ENCODE data around the gene GFOD1. TPM values are rescaled to one million over a fixed set of nuclear protein-coding genes. Genes with fewer than 3 reads are reported as not detected.

Gene GFOD1
- total RNA-seq, 1 donor from 2014 or later = 10.2 TPM

DNA sequence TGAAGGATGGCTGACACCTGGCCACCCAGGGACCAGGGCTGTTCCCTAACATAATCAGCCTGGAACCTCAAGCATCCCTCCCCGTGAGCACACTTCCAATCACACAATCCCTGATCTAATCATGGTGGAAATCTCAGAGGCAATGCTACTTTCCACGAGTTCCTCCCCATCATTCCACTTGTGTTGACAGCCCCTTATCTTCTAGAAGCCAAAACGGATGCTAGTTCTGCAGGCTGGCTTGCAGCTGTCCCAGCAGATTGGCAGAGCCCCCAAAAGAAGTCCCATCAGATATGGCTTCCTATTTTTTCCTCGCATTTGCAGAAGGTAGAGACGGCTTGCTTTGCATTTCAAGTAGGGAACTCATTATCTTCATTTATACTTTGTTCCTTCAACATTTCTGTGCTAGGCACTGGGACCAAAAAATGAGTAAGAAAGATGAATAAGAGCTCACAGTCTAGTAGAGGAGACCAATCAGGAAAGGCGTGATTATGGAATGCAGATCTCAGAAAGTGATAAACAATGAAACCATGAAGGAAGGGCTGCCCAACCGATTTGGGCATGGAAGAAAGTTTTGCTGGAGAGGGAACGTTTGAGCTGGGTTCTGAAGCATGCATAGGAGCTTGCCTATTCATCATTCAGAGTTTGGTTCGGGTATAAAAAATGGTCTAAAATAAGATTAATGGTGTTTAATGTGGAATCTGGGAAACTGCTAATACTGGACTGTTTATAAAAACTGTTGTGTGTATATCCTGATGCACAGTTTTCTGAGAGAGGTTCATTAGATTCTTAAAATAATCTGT, 114.5 kb downstream of the GFOD1 start:
- DNase-seq = no peak
- peaks cover 6% of the 10 kb centered on the region for H3K36me3 Mint-ChIP-seq (ENCODE audit: low read depth)
- H3K27ac Mint-ChIP-seq = no peak overlapping the region
- H3K4me3 Mint-ChIP-seq = no peak overlapping the region
- H3K9me3 Mint-ChIP-seq = peaks cover 5% of the 10 kb centered on the region
- H3K27me3 Mint-ChIP-seq = no peaks in the 10 kb centered on the region
- intact Hi-C loops (cut with micrococcal nuclease) = no loop called here
- peaks cover 17% of the 10 kb centered on the region for H3K4me1 Mint-ChIP-seq

DNA sequence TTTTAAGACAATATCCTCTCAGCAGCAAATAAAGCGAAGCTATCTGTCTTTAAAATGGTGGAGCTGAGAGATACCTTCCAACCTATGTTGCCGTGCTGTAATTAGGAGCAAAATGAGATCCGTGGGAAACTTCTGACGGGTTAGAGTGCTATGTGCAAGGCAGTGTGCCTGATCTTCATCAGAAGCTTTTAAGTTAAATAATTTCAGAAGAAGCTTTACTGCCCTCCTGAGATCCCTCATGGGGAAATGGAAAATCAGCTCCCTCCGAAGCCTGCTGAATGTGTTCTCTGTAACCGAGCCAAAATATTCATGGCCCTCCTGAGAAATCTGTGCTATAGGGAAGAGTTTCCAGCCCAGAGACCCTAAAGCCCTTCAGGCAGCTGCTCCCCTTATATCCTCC, 115.3 kb downstream of the GFOD1 start:
- DNase-seq = no peak
- Mint-ChIP-seq H3K9me3 (peaks cover 5% of the 10 kb centered on the region), H3K27me3 (no peaks in the 10 kb centered on the region), H3K4me1 (peaks cover 17% of the 10 kb centered on the region), H3K36me3 (ENCODE audit: low read depth) (peaks cover 1% of the 10 kb centered on the region), H3K27ac (no peak overlapping the region), H3K4me3 (no peak overlapping the region)
- intact Hi-C loops (cut with micrococcal nuclease) = no loop called here

DNA sequence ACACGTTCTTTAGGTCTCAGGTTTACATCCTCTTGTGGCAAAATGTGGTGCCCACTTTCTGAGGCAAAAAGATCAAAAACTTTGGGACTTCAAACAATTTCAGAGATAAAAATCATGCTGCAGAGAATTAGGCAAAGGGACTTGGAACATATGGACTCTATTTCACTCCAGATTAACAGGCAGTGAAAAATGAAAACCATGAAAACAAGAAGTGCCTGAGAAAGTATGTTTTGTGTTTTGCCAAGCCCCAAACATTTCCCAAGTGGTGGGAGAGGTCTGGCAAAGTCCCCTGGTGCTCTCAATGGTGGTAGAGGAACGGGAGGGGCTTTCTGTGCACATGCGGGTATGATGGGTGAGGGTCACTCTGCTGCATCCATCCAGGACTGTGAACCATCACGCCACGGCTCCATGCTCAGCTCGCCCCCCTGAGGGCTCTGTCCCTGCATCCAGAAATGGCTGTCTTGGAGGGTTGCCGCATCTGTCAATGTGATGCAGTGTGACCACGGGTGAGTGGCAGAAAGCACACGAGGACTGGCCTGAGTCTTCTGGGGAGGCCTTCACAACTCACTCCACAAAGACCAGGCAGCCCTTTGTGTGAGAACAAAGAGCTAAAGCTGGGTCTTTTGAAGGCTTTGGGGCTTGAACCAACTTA, 115.9 kb downstream of the GFOD1 start:
- Mint-ChIP-seq H3K27ac (no peak overlapping the region), H3K36me3 (ENCODE audit: low read depth) (peaks cover 1% of the 10 kb centered on the region), H3K4me1 (peaks cover 17% of the 10 kb centered on the region), H3K9me3 (peaks cover 4% of the 10 kb centered on the region), H3K4me3 (no peak overlapping the region), H3K27me3 (no peaks in the 10 kb centered on the region)
- intact Hi-C loops (cut with micrococcal nuclease) = no loop called here
- no peak for DNase-seq

DNA sequence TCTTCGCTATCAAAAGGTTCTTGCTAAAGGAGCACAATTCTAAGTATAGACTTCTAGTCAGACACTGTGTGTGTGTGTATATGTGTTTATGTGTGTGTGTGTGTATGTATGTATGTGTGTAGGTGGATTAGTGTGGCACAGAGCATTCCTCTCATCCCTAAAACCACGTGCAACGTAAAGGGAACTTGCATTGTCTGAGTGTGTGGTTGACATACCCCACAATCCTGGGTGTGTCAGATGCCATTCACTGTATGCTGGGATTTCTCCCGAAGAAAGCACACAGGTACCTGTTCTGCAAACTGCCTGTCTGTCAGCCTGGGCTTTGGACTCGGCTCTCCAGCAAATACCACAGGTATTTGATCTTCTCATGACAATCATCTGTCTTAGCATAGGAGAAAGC, 116.8 kb downstream of the GFOD1 start:
- no peak for DNase-seq
- intact Hi-C loops (cut with micrococcal nuclease) = no loop called here
- Mint-ChIP-seq H3K27ac (no peak overlapping the region), H3K27me3 (no peaks in the 10 kb centered on the region), H3K36me3 (ENCODE audit: low read depth) (no peaks in the 10 kb centered on the region), H3K4me3 (no peak overlapping the region), H3K9me3 (no peaks in the 10 kb centered on the region), H3K4me1 (peaks cover 11% of the 10 kb centered on the region)

DNA sequence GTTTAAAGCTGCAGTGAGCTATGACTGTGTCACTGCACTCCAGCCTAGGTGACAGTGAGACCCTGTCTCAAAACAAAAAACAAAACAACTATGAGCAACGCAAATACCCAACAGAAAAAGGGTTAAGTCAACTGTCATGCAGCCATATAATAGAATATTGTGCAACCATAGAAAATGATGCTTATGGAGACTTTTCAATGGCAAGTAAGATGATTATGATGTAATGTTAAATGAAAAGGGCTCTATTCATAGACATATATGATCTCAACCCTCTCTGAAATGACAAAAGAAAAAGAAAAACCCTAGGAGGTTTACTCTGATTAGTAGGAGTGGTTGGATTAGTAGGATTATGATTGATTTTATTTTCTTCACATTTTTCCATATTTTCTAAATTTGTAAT, 117.8 kb downstream of the GFOD1 start:
- H3K4me1 Mint-ChIP-seq = peaks cover 4% of the 10 kb centered on the region
- no peaks in the 10 kb centered on the region for H3K36me3 Mint-ChIP-seq (ENCODE audit: low read depth)
- no peak for DNase-seq
- no peak overlapping the region for H3K4me3 Mint-ChIP-seq
- intact Hi-C loops (cut with micrococcal nuclease) = no loop called here
- no peaks in the 10 kb centered on the region for H3K27me3 Mint-ChIP-seq
- no peak overlapping the region for H3K27ac Mint-ChIP-seq
- no peaks in the 10 kb centered on the region for H3K9me3 Mint-ChIP-seq

DNA sequence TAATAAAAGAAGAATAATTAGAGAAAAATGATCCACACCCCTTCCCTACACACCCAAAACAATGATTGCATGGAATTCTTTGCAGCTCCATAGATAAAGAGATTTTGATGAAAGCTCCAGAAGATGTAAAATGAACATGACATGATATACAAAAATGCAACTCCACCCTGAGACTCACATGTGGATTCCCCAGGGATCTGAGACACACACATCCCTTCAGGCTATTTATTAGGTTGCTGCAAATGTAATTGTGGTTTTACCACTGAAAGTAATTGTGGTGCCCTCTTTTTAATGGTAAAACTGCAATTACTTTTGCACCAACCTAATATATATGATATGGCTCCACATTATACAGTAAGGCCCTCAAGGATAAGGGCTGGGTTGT, 118.7 kb downstream of the GFOD1 start:
- DNase-seq = no peak
- no peaks in the 10 kb centered on the region for H3K36me3 Mint-ChIP-seq (ENCODE audit: low read depth)
- no peaks in the 10 kb centered on the region for H3K9me3 Mint-ChIP-seq
- H3K27me3 Mint-ChIP-seq = no peaks in the 10 kb centered on the region
- H3K4me3 Mint-ChIP-seq = no peak overlapping the region
- peaks cover 3% of the 10 kb centered on the region for H3K4me1 Mint-ChIP-seq
- H3K27ac Mint-ChIP-seq = no peak overlapping the region
- intact Hi-C loops (cut with micrococcal nuclease) = no loop called here

DNA sequence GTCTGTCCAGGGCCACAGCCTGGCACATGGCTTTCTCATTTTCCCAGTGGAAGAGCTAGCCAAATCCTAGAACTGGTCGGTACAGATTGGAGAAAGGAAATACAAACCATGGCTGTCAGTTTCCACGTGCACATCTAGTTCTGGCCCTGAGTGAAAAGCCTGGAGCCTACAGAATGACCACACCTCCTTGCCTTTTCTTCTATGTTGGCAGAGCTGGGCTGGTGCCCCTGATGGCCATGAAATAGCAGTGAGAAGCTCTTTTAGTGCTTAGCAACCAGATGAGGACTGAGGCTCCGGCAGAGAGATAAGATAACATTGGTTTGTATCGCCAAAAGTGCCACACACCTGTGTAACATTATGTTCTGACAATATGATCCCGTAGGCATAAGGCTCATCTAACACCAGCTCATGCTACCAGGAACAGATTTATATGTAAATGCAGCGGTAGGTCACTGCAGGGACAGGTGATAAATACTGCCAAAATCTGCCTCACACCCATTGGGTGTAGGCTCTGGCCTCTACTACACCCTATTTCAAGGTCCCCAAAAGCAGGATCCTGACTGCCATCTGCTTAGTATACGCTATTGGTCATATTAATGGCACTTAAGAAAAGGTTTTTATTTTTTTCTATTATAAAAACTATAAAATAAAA, 119.2 kb downstream of the GFOD1 start:
- H3K4me3 Mint-ChIP-seq = no peak overlapping the region
- no peaks in the 10 kb centered on the region for H3K36me3 Mint-ChIP-seq (ENCODE audit: low read depth)
- no peak for DNase-seq
- H3K4me1 Mint-ChIP-seq = no peaks in the 10 kb centered on the region
- intact Hi-C loops (cut with micrococcal nuclease) = no loop called here
- no peak overlapping the region for H3K27ac Mint-ChIP-seq
- no peaks in the 10 kb centered on the region for H3K9me3 Mint-ChIP-seq
- H3K27me3 Mint-ChIP-seq = no peaks in the 10 kb centered on the region

DNA sequence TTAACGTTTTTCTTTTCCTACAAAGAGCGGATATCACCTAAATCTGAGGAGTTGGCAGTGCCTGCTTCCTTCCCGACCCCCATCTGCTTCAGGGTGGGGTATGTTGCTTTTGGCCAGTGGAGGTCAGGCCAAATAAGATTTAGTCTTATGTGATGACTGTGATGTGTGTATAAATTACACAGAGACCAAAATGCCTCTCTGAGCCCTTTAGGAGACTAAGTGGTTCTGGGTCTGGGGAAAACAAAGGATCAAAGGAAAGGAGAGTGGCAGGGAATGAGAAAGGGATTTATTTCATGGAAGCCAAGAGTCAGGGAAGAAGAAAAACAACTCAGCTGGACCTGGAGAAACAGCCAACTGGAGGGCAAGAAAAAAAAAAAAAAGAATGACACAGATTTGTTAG, 120.0 kb downstream of the GFOD1 start:
- Mint-ChIP-seq H3K4me3 (no peak overlapping the region), H3K9me3 (no peaks in the 10 kb centered on the region), H3K27ac (no peak overlapping the region), H3K36me3 (ENCODE audit: low read depth) (peaks cover 2% of the 10 kb centered on the region), H3K27me3 (no peaks in the 10 kb centered on the region), H3K4me1 (no peaks in the 10 kb centered on the region)
- intact Hi-C loops (cut with micrococcal nuclease) = no loop called here
- DNase-seq = no peak

DNA sequence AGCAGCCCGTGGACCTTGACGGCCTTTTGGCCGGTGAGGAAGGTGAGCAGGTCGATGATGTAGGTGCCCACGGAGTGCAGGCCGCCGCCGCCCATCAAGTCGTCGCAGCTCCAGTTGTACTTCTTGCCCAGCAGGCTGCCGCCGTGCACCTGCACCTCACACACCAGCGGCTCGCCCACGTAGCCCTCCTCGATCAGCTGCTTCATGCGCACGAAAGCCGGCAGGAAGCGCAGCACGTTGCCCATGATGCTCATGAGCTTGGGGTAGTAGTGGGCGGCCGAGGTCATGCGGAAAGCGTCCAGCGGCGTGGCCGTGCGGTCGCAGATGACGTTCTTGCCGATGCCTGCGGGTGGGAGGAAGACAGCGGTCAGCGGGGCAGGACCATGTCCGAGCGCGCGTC, 122.1 kb downstream of the GFOD1 start:
- peaks cover 8% of the 10 kb centered on the region for H3K4me1 Mint-ChIP-seq
- no peak overlapping the region for H3K4me3 Mint-ChIP-seq
- no peak overlapping the region for H3K27ac Mint-ChIP-seq
- H3K9me3 Mint-ChIP-seq = no peaks in the 10 kb centered on the region
- intact Hi-C loops (cut with micrococcal nuclease) = no loop called here
- no peak for DNase-seq
- H3K36me3 Mint-ChIP-seq (ENCODE audit: low read depth) = peaks cover 4% of the 10 kb centered on the region
- no peaks in the 10 kb centered on the region for H3K27me3 Mint-ChIP-seq

DNA sequence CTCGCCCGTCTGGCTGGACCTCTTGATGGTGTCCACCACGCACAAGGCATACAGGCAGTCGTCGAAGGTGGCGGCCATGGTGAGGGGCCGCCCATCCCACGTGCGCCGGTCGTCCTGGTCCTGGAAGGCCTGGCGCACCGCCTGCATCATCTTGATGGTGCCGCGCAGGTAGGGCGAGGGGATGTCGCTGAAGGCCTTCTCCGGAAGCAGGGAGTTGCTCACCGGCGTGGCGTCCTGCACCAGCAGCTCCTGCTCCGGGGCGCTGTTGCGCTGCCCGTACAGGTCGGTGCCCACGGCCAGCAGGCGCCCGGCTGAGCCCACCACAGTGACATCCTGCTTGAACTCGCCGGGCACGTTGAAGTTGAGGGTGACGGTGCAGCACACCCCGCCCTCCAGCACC, 122.6 kb downstream of the GFOD1 start:
- H3K4me3 Mint-ChIP-seq = no peak overlapping the region
- DNase-seq = no peak
- peaks cover 13% of the 10 kb centered on the region for H3K4me1 Mint-ChIP-seq
- H3K36me3 Mint-ChIP-seq (ENCODE audit: low read depth) = peaks cover 4% of the 10 kb centered on the region
- no peaks in the 10 kb centered on the region for H3K9me3 Mint-ChIP-seq
- H3K27me3 Mint-ChIP-seq = no peaks in the 10 kb centered on the region
- intact Hi-C loops (cut with micrococcal nuclease) = no loop called here
- no peak overlapping the region for H3K27ac Mint-ChIP-seq

DNA sequence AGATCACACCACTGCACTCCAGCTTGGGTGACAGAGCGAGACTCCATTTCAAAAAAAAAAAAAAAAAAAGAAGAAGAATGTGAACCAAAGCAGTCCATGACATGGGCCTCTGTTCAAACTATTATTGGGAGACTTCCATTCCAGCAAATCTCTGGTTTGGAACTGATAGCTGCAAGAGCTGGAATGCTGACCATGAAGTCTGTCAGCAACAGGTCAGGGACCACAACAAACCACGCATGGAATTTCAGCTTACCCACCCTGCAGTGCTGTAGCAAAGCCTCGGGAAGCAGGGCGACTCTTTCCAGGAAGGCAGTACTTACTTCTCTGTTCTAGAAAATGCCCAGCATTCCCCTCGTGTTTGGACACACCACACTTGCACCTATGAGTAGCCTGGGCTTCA, 125.0 kb downstream of the GFOD1 start:
- DNase-seq = no peak
- H3K27ac Mint-ChIP-seq = no peak overlapping the region
- intact Hi-C loops (cut with micrococcal nuclease) = no loop called here
- H3K9me3 Mint-ChIP-seq = no peaks in the 10 kb centered on the region
- no peaks in the 10 kb centered on the region for H3K27me3 Mint-ChIP-seq
- peaks cover 25% of the 10 kb centered on the region for H3K4me1 Mint-ChIP-seq
- no peak overlapping the region for H3K4me3 Mint-ChIP-seq
- H3K36me3 Mint-ChIP-seq (ENCODE audit: low read depth) = peaks cover 4% of the 10 kb centered on the region

DNA sequence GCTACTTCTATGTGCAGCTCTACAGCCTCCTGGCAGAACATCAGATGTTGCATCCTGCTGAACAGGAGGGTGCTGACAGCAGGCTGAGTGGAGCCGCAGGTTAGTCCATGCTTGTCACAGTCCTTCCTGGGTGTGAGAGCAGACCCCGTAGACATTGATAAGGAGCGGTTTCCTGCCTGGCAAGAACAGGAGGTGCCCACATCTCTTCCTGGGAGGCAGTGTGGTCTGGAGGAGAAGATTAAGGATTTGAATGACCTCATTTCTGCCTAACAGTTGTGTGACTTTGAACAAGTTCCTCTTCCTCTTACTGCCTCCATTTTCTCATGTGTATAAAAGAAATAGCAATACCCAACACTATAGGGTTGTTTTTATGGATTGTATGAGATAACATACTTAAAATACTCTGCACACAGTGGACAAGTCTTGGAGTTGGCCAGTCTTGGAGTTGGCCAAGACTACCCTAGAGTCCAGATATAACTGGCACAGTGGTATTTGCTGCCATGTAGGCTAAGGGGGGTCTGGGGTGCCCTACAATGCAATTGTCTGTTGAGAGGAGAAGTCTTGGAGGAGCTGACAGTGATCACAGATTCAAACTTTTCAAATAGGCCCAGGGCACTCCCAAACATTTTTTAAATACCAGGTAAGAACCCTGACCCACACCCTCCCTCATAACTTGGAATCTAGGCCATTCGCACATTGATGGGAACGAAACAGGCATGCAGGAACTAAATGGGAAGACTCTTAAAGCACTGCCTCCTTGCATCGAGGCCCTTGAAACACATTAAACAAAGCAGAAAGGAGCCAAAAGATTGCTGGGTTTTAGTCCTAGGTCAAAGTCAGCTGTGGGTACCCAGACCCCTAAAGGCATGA, 126.5 kb downstream of the GFOD1 start:
- H3K36me3 Mint-ChIP-seq (ENCODE audit: low read depth) = peaks cover 4% of the 10 kb centered on the region
- peaks cover 40% of the 10 kb centered on the region for H3K4me1 Mint-ChIP-seq
- no peak for DNase-seq
- no peak overlapping the region for H3K4me3 Mint-ChIP-seq
- intact Hi-C loops (cut with micrococcal nuclease) = no loop called here
- H3K27ac Mint-ChIP-seq = no peak overlapping the region
- H3K9me3 Mint-ChIP-seq = no peaks in the 10 kb centered on the region
- no peaks in the 10 kb centered on the region for H3K27me3 Mint-ChIP-seq

DNA sequence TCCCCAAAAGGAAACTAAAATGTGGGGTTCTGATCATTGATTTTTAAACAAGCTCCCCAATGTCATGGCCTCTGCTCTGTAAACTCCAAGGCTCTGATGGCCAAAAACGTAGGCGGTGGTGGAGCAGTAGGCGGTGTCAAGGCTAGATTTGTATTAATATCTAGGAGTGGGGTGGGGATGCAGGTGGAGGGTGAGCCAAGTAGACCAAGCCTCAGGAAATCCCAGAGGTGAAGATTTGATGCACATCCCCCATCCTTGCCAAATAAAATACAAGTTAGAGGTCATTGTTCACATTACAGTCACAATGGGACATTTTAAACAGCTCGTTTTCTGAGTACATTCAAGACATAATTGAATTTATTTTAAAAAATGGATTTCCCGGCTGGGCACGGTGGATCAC, 128.1 kb downstream of the GFOD1 start:
- intact Hi-C loops (cut with micrococcal nuclease) = loop anchor here (10.0 kb wide), 2 partner anchors 406 to 456 kb away; partner anchors contain the start of gene MCUR1
- peaks cover 4% of the 10 kb centered on the region for H3K36me3 Mint-ChIP-seq (ENCODE audit: low read depth)
- no peak overlapping the region for H3K27ac Mint-ChIP-seq
- DNase-seq = no peak
- H3K4me1 Mint-ChIP-seq = peaks cover 56% of the 10 kb centered on the region
- no peaks in the 10 kb centered on the region for H3K27me3 Mint-ChIP-seq
- no peak overlapping the region for H3K4me3 Mint-ChIP-seq
- no peaks in the 10 kb centered on the region for H3K9me3 Mint-ChIP-seq
